Ramos (cell line): ENCODE data around the gene C10orf90.
"Not testable (repeated sequence)": the region's sequence is repeated elsewhere in the genome, so short reads cannot be mapped to it uniquely, and the experiment has no call there.

Experiments used
- in situ Hi-C: fragments of 300-500 bp; cut with MboI; formaldehyde crosslinking; loops from one replicate; pipeline ENCODE4 v1.14.3; 2022; ENCODE audit warnings: low sequenced_read_pairs; ENCODE audit not compliant: unreplicated experiment

The C10orf90 gene

GRCh38 chr10:126561294-126561920 lies 109.1 kb downstream of the C10orf90 start:
- in situ Hi-C loops: no loop called here

GRCh38 chr10:126558881-126559280 lies 111.6 kb downstream of the C10orf90 start:
- in situ Hi-C loops: no loop called here

GRCh38 chr10:126551202-126551601 lies 119.3 kb downstream of the C10orf90 start:
- in situ Hi-C loops: no loop called here

- in situ Hi-C loops: not testable (repeated sequence)
These were observed 119.9 kb downstream of the C10orf90 start for GRCh38 chr10:126550586-126550985.

GRCh38 chr10:126549344-126549743 lies 121.1 kb downstream of the C10orf90 start:
- in situ Hi-C loops: no loop called here

GRCh38 chr10:126544565-126544964 lies 125.9 kb downstream of the C10orf90 start:
- in situ Hi-C loops: no loop called here

GRCh38 chr10:126538439-126539135 lies 131.9 kb downstream of the C10orf90 start:
- in situ Hi-C loops: no loop called here

- in situ Hi-C loops: no loop called here
These were observed 133.8 kb downstream of the C10orf90 start for GRCh38 chr10:126536656-126537055.

- in situ Hi-C loops: no loop called here
These were observed 134.3 kb downstream of the C10orf90 start for GRCh38 chr10:126536148-126536547.

- in situ Hi-C loops: no loop called here
These were observed 136.8 kb downstream of the C10orf90 start for GRCh38 chr10:126533644-126534043.

GRCh38 chr10:126528315-126528835 lies 142.1 kb downstream of the C10orf90 start:
- in situ Hi-C loops: no loop called here

- in situ Hi-C loops: no loop called here
These were observed 142.7 kb downstream of the C10orf90 start for GRCh38 chr10:126527645-126528314.

- in situ Hi-C loops: no loop called here
These were observed 145.2 kb downstream of the C10orf90 start for GRCh38 chr10:126525326-126525725.

GRCh38 chr10:126524526-126524925 lies 146.0 kb downstream of the C10orf90 start:
- in situ Hi-C loops: loop anchor here (25.0 kb wide), 1 partner anchor 537 kb away; no protein-coding TSS in a partner anchor

GRCh38 chr10:126523071-126523470 lies 147.4 kb downstream of the C10orf90 start:
- in situ Hi-C loops: loop anchor here (25.0 kb wide), 1 partner anchor 536 kb away; no protein-coding TSS in a partner anchor

GRCh38 chr10:126521399-126521798 lies 149.1 kb downstream of the C10orf90 start:
- in situ Hi-C loops: loop anchor here (25.0 kb wide), 1 partner anchor 534 kb away; no protein-coding TSS in a partner anchor

- in situ Hi-C loops: loop anchor here (25.0 kb wide), 1 partner anchor 534 kb away; no protein-coding TSS in a partner anchor
These were observed 149.7 kb downstream of the C10orf90 start for GRCh38 chr10:126520751-126521317.

GRCh38 chr10:126519992-126520391 lies 150.5 kb downstream of the C10orf90 start:
- in situ Hi-C loops: loop anchor here (25.0 kb wide), 1 partner anchor 533 kb away; no protein-coding TSS in a partner anchor

GRCh38 chr10:126519185-126519584 lies 151.3 kb downstream of the C10orf90 start:
- in situ Hi-C loops: loop anchor here (25.0 kb wide), 1 partner anchor 532 kb away; no protein-coding TSS in a partner anchor
